Measurements from ENCODE around the gene TBC1D20. TPM values are rescaled to one million over a fixed set of nuclear protein-coding genes. Genes with fewer than 3 reads are reported as not detected.

The TBC1D20 gene
- total and polyA plus RNA-seq, 2 experiments from 2014 or later = 4.8 to 15.0 TPM

GRCh38 chr20:444117-444516, 18.2 kb downstream of the TBC1D20 start:
- Histone ChIP-seq H3K27ac (ENCODE audit: low read depth) (no peak overlapping the region), H3K36me3 (ENCODE audit: insufficient read depth) (peaks cover 24% of the 10 kb centered on the region; the same call in 1 of the 2 replicates)
- TF ChIP-seq ZNF114 (CRISPR knock-in tag; IDR thresholded peaks at IDR 0.05) = no peak
- TF ChIP-seq CREB1 (CRISPR knock-in tag; IDR thresholded peaks at IDR 0.05; ENCODE audit: low read depth) = no peak
- TF ChIP-seq REST (IDR thresholded peaks at IDR 0.05; ENCODE audit: unreplicated experiment) = no peak
- TF ChIP-seq ZNF331 (CRISPR knock-in tag; IDR thresholded peaks at IDR 0.05; ENCODE audit: low read depth) = no peak
- TF ChIP-seq STAT1 (IDR thresholded peaks at IDR 0.05; ENCODE audit: unreplicated experiment) = no peak
- TF ChIP-seq ZNF462 (CRISPR knock-in tag; IDR thresholded peaks at IDR 0.05) = no peak
- TF ChIP-seq NANOG (IDR thresholded peaks at IDR 0.05; ENCODE audit: borderline replicate concordance) = no peak
- no peak for TF ChIP-seq EZH2 (IDR thresholded peaks at IDR 0.05; ENCODE audit: low read depth, unreplicated experiment)
- TF ChIP-seq JUNB (IDR thresholded peaks at IDR 0.05; ENCODE audit: unreplicated experiment) = no peak
- TF ChIP-seq ETS1 (IDR thresholded peaks at IDR 0.05) = no peak
- no peak for TF ChIP-seq POLR2AphosphoS5 (IDR thresholded peaks at IDR 0.05; ENCODE audit: low read depth)
- TF ChIP-seq CTCF (conservative IDR thresholded peaks at IDR 0.05; ENCODE audit: low read depth in 2 of 2) = no peak
- TF ChIP-seq EZH2phosphoT487 (IDR thresholded peaks at IDR 0.05; ENCODE audit: unreplicated experiment) = no peak

More at GRCh38 chr20:444117-444516, 18.2 kb downstream of the TBC1D20 start:
- H3K4me3 ChIP-seq = no peak overlapping the region
- 0 out of 2 replicates have a peak, but pooled peaks cover 6% of the 10 kb centered on the region for H3K4me1 ChIP-seq (ENCODE audit: insufficient read depth)
- Mint-ChIP-seq H3K36me3 (ENCODE audit: low read depth) (peaks cover 54% of the 10 kb centered on the region), H3K27me3 (ENCODE audit: insufficient read depth, low read depth, poor library complexity) (peaks cover 7% of the 10 kb centered on the region), H3K4me1 (peaks cover 8% of the 10 kb centered on the region), H3K9me3 (no peaks in the 10 kb centered on the region), H3K4me3 (no peak overlapping the region), H3K27ac (no peak overlapping the region)
- peaks cover 25% of the 10 kb centered on the region for H4K20me1 ChIP-seq (replicated peaks; ENCODE audit: insufficient read depth)
- no peaks in the 10 kb centered on the region for H3F3A ChIP-seq (replicated peaks; ENCODE audit: low read depth)
- no peaks in the 10 kb centered on the region for H3K27me3 ChIP-seq (ENCODE audit: insufficient read depth)
- no peak for DNase-seq (ENCODE audit: low spot score)
- H3K9me2 ChIP-seq (ENCODE audit: insufficient read depth) = no peaks in the 10 kb centered on the region
- no peak overlapping the region for H2AFZ ChIP-seq
- no peak overlapping the region for H3K4me2 ChIP-seq
- H3K79me2 ChIP-seq (replicated peaks; ENCODE audit: insufficient read depth) = peaks cover 15% of the 10 kb centered on the region
- ATAC-seq = no peak

Measured in GM23338 (cell line).